IMR-90 (cell line): ENCODE results near the gene CD68. TPM values are rescaled to one million over a fixed set of nuclear protein-coding genes. Genes with fewer than 3 reads are reported as not detected.

Experiments used
- ATAC-seq: fragments of 200-7000 bp; cut with Tn5 transposase; 2 replicates; pipeline ENCODE4 v1.9.1; 2020; ENCODE audit warnings: low read depth, mild to moderate bottlenecking, moderate library complexity
- BruUV-seq: library from RNA; stranded (reverse); fragments of 400-500 nt; replicated peaks from 2 replicates; lab custom pipeline; 2021; lab: Mats Ljungman, UMichigan
- CTCF ChIA-PET: fragments of 300-600 bp; formaldehyde crosslinking; extraction: SDS; loops from one replicate; lab custom pipeline; 2021; ENCODE audit warnings: antibody characterized with exemption; lab: Yijun Ruan, JAX
- POLR2A ChIA-PET: fragments of 300-600 bp; sonication (Branson Sonifier 250); formaldehyde crosslinking; loops from one replicate; lab custom pipeline; 2022; ENCODE audit warnings: antibody characterized with exemption; ENCODE audit not compliant: unreplicated experiment; lab: Charles Lee
- DNase-seq: peaks from one replicate; pipeline ENCODE4 v3.0.0; 2013
- H2AFZ ChIP-seq: replicated peaks from 2 replicates; pipeline ENCODE3; 2013; ENCODE audit warnings: low read length, mild to moderate bottlenecking; ENCODE audit not compliant: poor library complexity
- H2AK5ac ChIP-seq: 2 replicates; pipeline ENCODE4 v1.6.1; 2013; ENCODE audit warnings: low read depth, low read length, inconsistent platforms
- H2AK9ac ChIP-seq: replicated peaks from 2 replicates; pipeline ENCODE3; 2013; ENCODE audit warnings: mild to moderate bottlenecking, low read depth, low read length, moderate library complexity; ENCODE audit not compliant: poor library complexity
- H2BK120ac ChIP-seq: 2 replicates; pipeline ENCODE4 v1.6.1; 2013; ENCODE audit warnings: low read depth, low read length, inconsistent platforms
- H2BK15ac ChIP-seq: 3 replicates; pipeline ENCODE4 v1.6.1; 2013; ENCODE audit warnings: low read depth, low read length, inconsistent platforms
- H2BK20ac ChIP-seq: 2 replicates; pipeline ENCODE4 v1.6.1; 2013; ENCODE audit warnings: low read depth, mild to moderate bottlenecking, inconsistent platforms, low read length, moderate library complexity
- H2BK5ac ChIP-seq: 2 replicates; pipeline ENCODE4 v1.6.1; 2013; ENCODE audit warnings: mild to moderate bottlenecking, low read depth, low read length, inconsistent platforms; ENCODE audit not compliant: poor library complexity, severe bottlenecking
- H3K14ac ChIP-seq: replicated peaks from 2 replicates; pipeline ENCODE4 v1.6.1; 2013; ENCODE audit warnings: low read depth, low read length, inconsistent platforms
- H3K18ac ChIP-seq: 2 replicates; pipeline ENCODE4 v1.6.1; 2013; ENCODE audit warnings: low read depth, low read length, control low read depth
- H3K23ac ChIP-seq: 2 replicates; pipeline ENCODE4 v1.6.1; 2013; ENCODE audit warnings: low read depth, low read length, inconsistent platforms
- H3K27ac ChIP-seq: 2 replicates; pipeline ENCODE4 v1.5.1; 2013; ENCODE audit warnings: mild to moderate bottlenecking, control low read depth, low read length; ENCODE audit not compliant: insufficient read depth
- H3K27me3 ChIP-seq: 2 replicates; pipeline ENCODE4 v1.6.1; 2013; ENCODE audit warnings: low read length; ENCODE audit not compliant: control insufficient read depth, insufficient read depth
- H3K36me3 ChIP-seq: 2 replicates; pipeline ENCODE4 v1.6.1; 2013; ENCODE audit warnings: low read length, mixed read lengths; ENCODE audit not compliant: control insufficient read depth, insufficient read depth
- H3K4ac ChIP-seq: 2 replicates; pipeline ENCODE4 v1.6.1; 2013; ENCODE audit warnings: low read depth, low read length, inconsistent platforms
- H3K4me1 ChIP-seq: 2 replicates; pipeline ENCODE4 v1.6.1; 2013; ENCODE audit warnings: low read length, mixed read lengths; ENCODE audit not compliant: control insufficient read depth, insufficient read depth
- H3K4me2 ChIP-seq: 2 replicates; pipeline ENCODE4 v1.6.1; 2013; ENCODE audit warnings: low read depth, mild to moderate bottlenecking, control low read depth, low read length, moderate library complexity
- H3K4me3 ChIP-seq: 2 replicates; pipeline ENCODE4 v1.5.1; 2013; ENCODE audit warnings: low read depth, mild to moderate bottlenecking, control low read depth, low read length, moderate library complexity; ENCODE audit not compliant: insufficient read depth
- H3K56ac ChIP-seq: 2 replicates; pipeline ENCODE4 v1.6.1; 2013; ENCODE audit warnings: low read length, inconsistent platforms; ENCODE audit not compliant: insufficient read depth; ENCODE audit errors: extremely low read depth
- H3K79me1 ChIP-seq, 2 experiments: 2 replicates each; pipeline ENCODE4 v1.6.1; 2013; ENCODE audit warnings: low read length in 2 of 2, inconsistent platforms in 1 of 2, low read depth in 1 of 2
- H3K9ac ChIP-seq: 2 replicates; pipeline ENCODE4 v1.6.1; 2013; ENCODE audit warnings: low read depth, low read length, control low read depth
- H3K9me1 ChIP-seq: 2 replicates; pipeline ENCODE4 v1.6.1; 2013; ENCODE audit warnings: low read length, inconsistent platforms; ENCODE audit not compliant: insufficient read depth
- H3K9me3 ChIP-seq: 2 replicates; pipeline ENCODE4 v1.6.1; 2013; ENCODE audit warnings: low read length; ENCODE audit not compliant: control insufficient read depth, insufficient read depth
- H4K20me1 ChIP-seq: 2 replicates; pipeline ENCODE4 v1.6.1; 2013; ENCODE audit warnings: low read length, inconsistent platforms; ENCODE audit not compliant: insufficient read depth
- H4K5ac ChIP-seq: 2 replicates; pipeline ENCODE4 v1.6.1; 2013; ENCODE audit warnings: mild to moderate bottlenecking, low read depth, low read length, control low read depth
- H4K8ac ChIP-seq, 2 experiments: 2 replicates each; pipeline ENCODE4 v1.6.1; 2013; ENCODE audit warnings: low read depth in 2 of 2, low read length in 2 of 2, control low read depth in 1 of 2, inconsistent platforms in 1 of 2
- H4K91ac ChIP-seq: 2 replicates; pipeline ENCODE4 v1.6.1; 2013; ENCODE audit warnings: low read depth, low read length, inconsistent platforms; ENCODE audit not compliant: insufficient read depth
- MXI1 ChIP-seq: IDR thresholded peaks from 2 replicates; pipeline ENCODE4 v1.6.1; 2012; ENCODE audit warnings: low read depth, mild to moderate bottlenecking, low read length, moderate library complexity, borderline replicate concordance
- NFE2L2 ChIP-seq: fragments of 150-350 bp; IDR thresholded peaks from 2 replicates; pipeline ENCODE4 v1.6.1; 2016; ENCODE audit warnings: low read depth, mild to moderate bottlenecking, low read length
- RFX5 ChIP-seq: IDR thresholded peaks from 2 replicates; pipeline ENCODE4 v1.8.0; 2012; ENCODE audit warnings: low read depth, mild to moderate bottlenecking, low read length, moderate library complexity
- WGBS, 2 experiments: methylation state at CpG; one replicate each; pipeline versions ENCODE4 v1.1.5 to v1.1.7; 2013; ENCODE audit warnings: missing lambda C conversion rate in 2 of 2; ENCODE audit not compliant: insufficient read length in 1 of 2; ENCODE audit errors: extremely low coverage in 2 of 2; 5-methylcytosine and 5-hydroxymethylcytosine counted together
- dilution Hi-C: fragments of 300-500 bp; cut with HindIII; formaldehyde crosslinking; loops from one replicate; pipeline ENCODE4 v1.14.3; 2018; ENCODE audit warnings: low sequenced_read_pairs; ENCODE audit not compliant: unreplicated experiment
- in situ Hi-C: fragments of 300-500 bp; cut with MboI; formaldehyde crosslinking; loops from 3 replicates; pipeline ENCODE4 v1.14.3; 2019; ENCODE audit warnings: low sequenced_read_pairs, inconsistent platforms, mixed read lengths
- intact Hi-C: fragments of 100-400 bp; cut with micrococcal nuclease; formaldehyde crosslinking; loops from 2 replicates; pipeline ENCODE4 v1.10.0; 2022
- polyA plus RNA-seq, 3 experiments: library from polyadenylated mRNA; depleted of rRNA; stranded (reverse); fragments of >200 nt; gene quantifications; 2 replicates each; pipeline ENCODE4 v1.2.3, GENCODE V29; 2012; ENCODE audit warnings: low replicate concordance in 1 of 3
- total RNA-seq: library from RNA; depleted of rRNA; stranded (reverse); fragments of >200 nt; gene quantifications from 2 replicates; pipeline ENCODE4 v1.2.3, GENCODE V29; 2012
- TF ChIP-seq, protein P1 (sequence below): fragments of 150-350 bp; IDR thresholded peaks from 2 replicates; pipeline ENCODE4 v1.6.1; 2016; ENCODE audit warnings: low read depth, mild to moderate bottlenecking, low read length, moderate library complexity, borderline replicate concordance

Gene CD68
- total and polyA plus RNA-seq, 2 of the 4 experiments (the other 2 are of a cell fraction), result 16.0 to 43.1 TPM

DNA sequence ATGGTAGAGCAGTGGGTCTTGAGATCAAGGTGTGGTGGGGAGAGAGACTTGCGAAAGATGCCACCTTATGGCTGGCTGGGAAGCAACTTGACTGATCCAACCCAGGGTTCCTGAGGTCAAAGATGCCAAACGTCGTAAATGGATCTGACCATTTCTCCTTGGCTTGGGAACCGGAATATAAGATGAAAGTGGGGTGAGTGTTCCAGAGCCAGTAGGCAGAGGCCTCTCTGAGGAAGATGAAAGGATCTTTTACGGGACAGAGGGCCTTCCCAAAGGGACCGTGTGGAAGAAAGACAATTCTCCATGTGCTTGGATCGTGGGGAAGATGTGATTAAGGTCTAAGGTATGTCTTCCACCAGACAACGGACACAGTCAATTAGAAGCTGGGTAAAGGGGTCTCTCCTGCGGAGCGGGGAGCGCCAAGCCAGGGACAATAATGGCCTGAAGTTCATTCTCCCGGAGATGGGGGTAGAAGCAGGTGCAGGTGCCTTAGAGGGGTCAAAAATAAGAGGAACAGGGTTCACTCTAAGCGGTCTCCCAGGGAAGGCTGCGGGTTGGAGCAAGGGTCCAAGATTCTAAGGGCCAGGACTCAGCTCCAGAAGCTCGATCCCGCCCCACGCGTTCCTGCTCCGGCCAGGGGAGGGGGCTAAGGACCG is 34.5 kb downstream of the CD68 start:
- Histone ChIP-seq H2AK5ac (peak overlapping the region; percentile 33), H2BK120ac (peak overlapping the region; percentile 3; the same call in 1 of the 2 replicates), H3K4ac (peak overlapping the region; percentile 85), H3K27ac (peak overlapping the region; percentile 75), H4K8ac (peak overlapping the region; percentile 1 to 44; a peak in 1 of 4 replicates), H4K91ac (peak overlapping the region; percentile 40), H4K20me1 (peaks cover 48% of the 10 kb centered on the region), H3K14ac (peak overlapping the region; percentile 11), H3K9me3 (no peaks in the 10 kb centered on the region), H3K56ac (peak overlapping the region; percentile 36), H2AFZ (peak overlapping the region; percentile 91), H3K36me3 (peaks cover 4% of the 10 kb centered on the region; the same call in 1 of the 2 replicates), H3K79me1 (peaks cover 36 to 51% of the 10 kb centered on the region in 2 experiments), H3K4me1 (peaks cover 9% of the 10 kb centered on the region), H2BK5ac (peak overlapping the region; percentile 44), H3K9ac (peak overlapping the region; percentile 79), H3K9me1 (peaks cover 16% of the 10 kb centered on the region), H3K4me2 (peak overlapping the region; percentile 89), H3K23ac (peak overlapping the region; percentile 14), H3K27me3 (no peaks in the 10 kb centered on the region), H2BK15ac (peak overlapping the region; percentile 18; the same call in 1 of the 3 replicates), H3K4me3 (peak overlapping the region; percentile 78), H2AK9ac (peak overlapping the region; percentile 89), H3K18ac (peak overlapping the region; percentile 6; the same call in 1 of the 2 replicates), H4K5ac (no peak overlapping the region), H2BK20ac (no peak overlapping the region)
- in situ Hi-C loops, result no loop called here
- POLR2A ChIA-PET, result interaction anchor here (1.3 kb wide), 1 partner anchor 30 kb away, joined by 3 read pairs; the partner anchor contains the start of gene MPDU1
- no TSS peak for BruUV-seq
- ATAC-seq (no peak), DNase-seq (peak; percentile 50)
- whole genome bisulfite sequencing, 2 experiments, result 3% methylated on average over 9 of the region's 20 CpGs; no CpG with 5 or more reads in 1 of the 2 experiments
- CTCF ChIA-PET, result interaction anchor here (1.0 to 2.2 kb wide), 3 partner anchors 14 to 73 kb away, joined by 4 to 14 read pairs (median 12); partner anchors contain the start of genes SAT2 and TP53
- dilution Hi-C loops, result no loop called here
- TF ChIP-seq MXI1, result peak; percentile 77; the same call in 1 of the 2 replicates
- TF ChIP-seq NFE2L2, result no peak
- TF ChIP-seq RFX5, result no peak
- TF ChIP-seq, protein P1, sequence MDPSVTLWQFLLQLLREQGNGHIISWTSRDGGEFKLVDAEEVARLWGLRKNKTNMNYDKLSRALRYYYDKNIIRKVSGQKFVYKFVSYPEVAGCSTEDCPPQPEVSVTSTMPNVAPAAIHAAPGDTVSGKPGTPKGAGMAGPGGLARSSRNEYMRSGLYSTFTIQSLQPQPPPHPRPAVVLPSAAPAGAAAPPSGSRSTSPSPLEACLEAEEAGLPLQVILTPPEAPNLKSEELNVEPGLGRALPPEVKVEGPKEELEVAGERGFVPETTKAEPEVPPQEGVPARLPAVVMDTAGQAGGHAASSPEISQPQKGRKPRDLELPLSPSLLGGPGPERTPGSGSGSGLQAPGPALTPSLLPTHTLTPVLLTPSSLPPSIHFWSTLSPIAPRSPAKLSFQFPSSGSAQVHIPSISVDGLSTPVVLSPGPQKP, result no peak
- intact Hi-C loops, result loop anchor here (2.0 kb wide), 1 partner anchor 73 kb away; the partner anchor contains the start of gene TP53
